PFSK-1 (cell line): ENCODE results near the gene RMND5A.

Source experiments
- FOXP2 ChIP-seq: optimal IDR thresholded peaks from 2 replicates; pipeline ENCODE3; 2011; ENCODE audit warnings: borderline replicate concordance, control low read depth, inconsistent platforms; ENCODE audit not compliant: insufficient read depth; ENCODE audit errors: extremely low read length, extremely low read depth
- POLR2AphosphoS5 ChIP-seq: IDR thresholded peaks from 2 replicates; pipeline ENCODE4 v1.6.1; 2012; ENCODE audit warnings: low read depth, mild to moderate bottlenecking, control low read depth, low read length, moderate library complexity
- SIN3A ChIP-seq: IDR thresholded peaks from 2 replicates; pipeline ENCODE4 v1.6.1; 2012; ENCODE audit warnings: mild to moderate bottlenecking, low read length, moderate library complexity, borderline replicate concordance; ENCODE audit not compliant: insufficient read depth
- TAF1 ChIP-seq: IDR thresholded peaks from 2 replicates; pipeline ENCODE4 v1.6.1; 2012; ENCODE audit warnings: low read length, control low read depth, borderline replicate concordance; ENCODE audit not compliant: insufficient read depth
- TF ChIP-seq, protein P1 (sequence below), 2 experiments: IDR thresholded peaks; 2 replicates each; pipeline versions ENCODE4 v1.6.1 to v1.8.0; 2011 to 2012; ENCODE audit warnings: low read depth in 2 of 2, low read length in 2 of 2, control low read depth in 1 of 2, inconsistent platforms in 1 of 2, mild to moderate bottlenecking in 1 of 2, moderate library complexity in 1 of 2; ENCODE audit not compliant: insufficient read depth in 1 of 2

Gene RMND5A

DNA sequence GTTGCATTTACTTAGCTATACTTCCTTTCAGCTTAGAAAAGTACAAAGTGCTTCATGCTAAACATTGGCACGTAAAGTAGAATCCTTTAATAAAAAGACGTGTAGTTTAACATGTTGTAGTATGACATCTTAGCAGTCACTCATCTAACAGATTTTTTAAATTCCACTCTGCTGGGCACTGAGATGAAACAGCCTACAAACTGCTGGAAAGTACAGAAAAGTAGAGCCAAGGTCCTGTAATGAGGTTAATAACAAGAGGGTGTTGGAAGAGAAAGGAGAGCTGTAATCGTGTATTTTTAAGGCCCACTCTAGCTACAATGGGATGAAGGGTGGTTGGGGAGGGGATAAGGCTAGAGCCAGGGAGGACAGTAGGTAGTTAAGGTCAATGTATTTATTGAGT lies 59.9 kb downstream of the RMND5A start:
- TF ChIP-seq TAF1 = no peak
- TF ChIP-seq FOXP2 = no peak
- TF ChIP-seq, protein P1, sequence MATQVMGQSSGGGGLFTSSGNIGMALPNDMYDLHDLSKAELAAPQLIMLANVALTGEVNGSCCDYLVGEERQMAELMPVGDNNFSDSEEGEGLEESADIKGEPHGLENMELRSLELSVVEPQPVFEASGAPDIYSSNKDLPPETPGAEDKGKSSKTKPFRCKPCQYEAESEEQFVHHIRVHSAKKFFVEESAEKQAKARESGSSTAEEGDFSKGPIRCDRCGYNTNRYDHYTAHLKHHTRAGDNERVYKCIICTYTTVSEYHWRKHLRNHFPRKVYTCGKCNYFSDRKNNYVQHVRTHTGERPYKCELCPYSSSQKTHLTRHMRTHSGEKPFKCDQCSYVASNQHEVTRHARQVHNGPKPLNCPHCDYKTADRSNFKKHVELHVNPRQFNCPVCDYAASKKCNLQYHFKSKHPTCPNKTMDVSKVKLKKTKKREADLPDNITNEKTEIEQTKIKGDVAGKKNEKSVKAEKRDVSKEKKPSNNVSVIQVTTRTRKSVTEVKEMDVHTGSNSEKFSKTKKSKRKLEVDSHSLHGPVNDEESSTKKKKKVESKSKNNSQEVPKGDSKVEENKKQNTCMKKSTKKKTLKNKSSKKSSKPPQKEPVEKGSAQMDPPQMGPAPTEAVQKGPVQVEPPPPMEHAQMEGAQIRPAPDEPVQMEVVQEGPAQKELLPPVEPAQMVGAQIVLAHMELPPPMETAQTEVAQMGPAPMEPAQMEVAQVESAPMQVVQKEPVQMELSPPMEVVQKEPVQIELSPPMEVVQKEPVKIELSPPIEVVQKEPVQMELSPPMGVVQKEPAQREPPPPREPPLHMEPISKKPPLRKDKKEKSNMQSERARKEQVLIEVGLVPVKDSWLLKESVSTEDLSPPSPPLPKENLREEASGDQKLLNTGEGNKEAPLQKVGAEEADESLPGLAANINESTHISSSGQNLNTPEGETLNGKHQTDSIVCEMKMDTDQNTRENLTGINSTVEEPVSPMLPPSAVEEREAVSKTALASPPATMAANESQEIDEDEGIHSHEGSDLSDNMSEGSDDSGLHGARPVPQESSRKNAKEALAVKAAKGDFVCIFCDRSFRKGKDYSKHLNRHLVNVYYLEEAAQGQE (IDR thresholded peaks at IDR 0.05; ENCODE audit: insufficient read depth in 1 of 2, low read depth in 2 of 2, low read length in 2 of 2) = no peak
- TF ChIP-seq SIN3A = no peak
- no peak for TF ChIP-seq POLR2AphosphoS5

- TF ChIP-seq POLR2AphosphoS5 (no peak), TAF1 (no peak), SIN3A (no peak)
- TF ChIP-seq, protein P1 (IDR thresholded peaks at IDR 0.05; ENCODE audit: insufficient read depth in 1 of 2, low read depth in 2 of 2, low read length in 2 of 2) = no peak
Measured at GRCh38 chr2:86781363-86781762, 61.3 kb downstream of the RMND5A start.

- TF ChIP-seq, protein P1 (IDR thresholded peaks at IDR 0.05; ENCODE audit: insufficient read depth in 1 of 2, low read depth in 2 of 2, low read length in 2 of 2) = no peak
- TF ChIP-seq SIN3A = no peak
- no peak for TF ChIP-seq TAF1
- TF ChIP-seq POLR2AphosphoS5 = no peak
- TF ChIP-seq FOXP2 = no peak
Measured at GRCh38 chr2:86782748-86783147, 62.7 kb downstream of the RMND5A start.

DNA sequence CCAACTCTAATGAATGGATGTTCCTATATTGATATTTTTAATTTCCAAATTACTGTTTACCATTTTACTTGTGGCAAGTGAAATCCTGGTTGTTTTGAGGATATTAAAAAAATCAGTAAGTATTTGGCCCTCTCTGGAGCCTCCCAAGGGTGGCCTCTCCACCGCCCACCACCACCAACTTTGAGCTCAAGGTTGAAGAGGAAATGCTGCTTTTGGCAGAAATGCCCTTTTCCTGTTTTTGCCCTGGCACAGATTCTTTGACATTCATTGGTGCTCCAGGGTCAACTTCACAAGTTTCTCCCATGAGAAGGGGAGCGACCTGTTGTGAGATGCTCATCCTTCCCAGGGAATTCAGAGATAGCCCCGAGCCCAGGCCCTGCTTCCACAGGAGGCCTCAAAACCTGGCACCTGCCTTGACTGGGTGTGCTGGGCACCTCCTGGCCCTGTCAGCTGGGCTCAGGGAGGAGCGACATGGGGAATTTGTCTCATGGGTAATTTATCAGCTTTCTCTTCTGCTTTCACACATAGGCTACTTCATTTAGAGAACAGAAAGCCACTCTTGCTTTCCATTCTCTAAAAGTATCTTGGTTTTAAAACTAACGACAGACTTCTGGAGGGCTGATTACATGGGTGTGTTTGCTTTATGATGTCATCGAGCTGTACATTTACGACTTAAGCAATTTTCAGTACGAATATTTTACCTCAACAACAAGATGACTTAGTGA lies 63.7 kb downstream of the RMND5A start:
- TF ChIP-seq TAF1 (no peak), POLR2AphosphoS5 (no peak), SIN3A (no peak), FOXP2 (no peak)
- TF ChIP-seq, protein P1 (IDR thresholded peaks at IDR 0.05; ENCODE audit: insufficient read depth in 1 of 2, low read depth in 2 of 2, low read length in 2 of 2) = no peak

DNA sequence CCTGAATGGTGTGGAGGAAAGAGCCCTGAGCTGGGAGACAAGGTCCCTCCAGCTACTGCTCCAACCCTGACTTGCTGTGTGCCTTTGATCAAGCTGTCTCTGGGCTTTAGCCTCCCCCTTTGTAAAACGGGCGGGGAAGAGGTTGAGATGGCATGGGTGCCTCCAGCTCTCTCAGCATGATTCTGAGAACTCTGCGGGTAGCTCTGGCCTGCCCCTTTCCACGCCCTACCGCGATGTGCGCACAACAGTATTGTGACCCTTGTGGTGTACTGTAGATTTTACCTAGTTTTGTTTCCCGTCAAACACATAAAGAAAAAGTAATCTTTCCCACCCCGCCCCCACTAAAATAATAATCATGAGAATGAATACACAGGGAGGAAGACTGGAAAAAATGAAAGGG lies 65.4 kb downstream of the RMND5A start:
- TF ChIP-seq POLR2AphosphoS5 = no peak
- TF ChIP-seq, protein P1 (IDR thresholded peaks at IDR 0.05; ENCODE audit: insufficient read depth in 1 of 2, low read depth in 2 of 2, low read length in 2 of 2) = no peak
- TF ChIP-seq TAF1 = no peak
- no peak for TF ChIP-seq SIN3A
- no peak for TF ChIP-seq FOXP2
